Left forelimb (tissue), 1 donor: ENCODE results near the gene PKD1.
A peak's percentile ranks its signal among the peaks of the same experiment; 100 is the strongest.

Source experiments
- DNase-seq: peaks from one replicate; pipeline ENCODE4 v3.0.0-alpha.2; 2018; ENCODE audit warnings: low spot score

PKD1 gene

DNA sequence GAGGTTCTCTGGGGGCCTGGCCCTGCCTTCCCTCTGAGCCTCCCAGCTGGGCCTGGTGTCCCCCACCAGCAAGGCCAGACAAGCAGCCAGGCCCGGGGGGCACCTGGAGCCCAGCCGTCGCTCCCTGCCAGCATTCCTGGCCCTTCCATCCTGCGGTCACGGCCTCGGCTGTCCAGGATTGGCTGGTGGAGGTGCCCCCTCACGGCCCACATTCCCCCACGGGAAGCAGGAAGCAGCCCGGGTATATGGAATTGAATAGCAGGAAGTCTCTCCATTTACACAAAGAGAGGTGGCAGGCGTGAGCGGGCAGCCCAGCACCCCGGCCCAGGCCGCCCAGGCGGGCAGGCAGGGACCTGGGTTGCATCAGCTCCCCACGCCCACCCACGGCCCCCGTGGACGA is 34.4 kb upstream of the PKD1 start:
- DNase-seq: no peak

DNA sequence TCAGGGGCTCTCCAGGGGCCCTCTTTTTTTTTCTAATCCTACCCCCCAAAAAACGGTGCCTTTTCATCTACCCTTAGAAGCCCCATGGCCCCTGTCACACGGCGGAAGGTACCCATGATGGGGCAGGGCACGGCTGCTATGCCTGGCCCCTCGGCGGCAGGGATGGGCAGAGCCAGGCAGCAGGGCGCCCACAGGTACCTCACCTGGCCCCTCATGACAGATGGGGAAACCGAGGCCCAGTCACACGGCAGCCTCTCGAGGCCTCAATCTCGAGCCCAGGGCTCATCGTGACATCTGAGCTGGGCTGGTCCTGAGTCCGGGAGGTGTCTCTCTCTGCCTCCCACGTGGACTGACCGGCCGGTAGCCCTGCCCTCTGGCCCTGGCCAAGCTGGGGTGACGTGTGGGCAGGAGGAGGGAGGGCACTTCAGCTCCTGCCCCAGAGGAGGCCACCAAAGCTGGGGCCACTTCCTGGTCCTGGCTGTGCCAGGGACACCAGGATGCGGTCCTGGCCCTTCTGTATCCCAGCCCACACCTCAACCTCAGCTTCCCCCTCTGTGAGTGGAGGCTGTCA is 31.5 kb upstream of the PKD1 start:
- DNase-seq: no peak

DNA sequence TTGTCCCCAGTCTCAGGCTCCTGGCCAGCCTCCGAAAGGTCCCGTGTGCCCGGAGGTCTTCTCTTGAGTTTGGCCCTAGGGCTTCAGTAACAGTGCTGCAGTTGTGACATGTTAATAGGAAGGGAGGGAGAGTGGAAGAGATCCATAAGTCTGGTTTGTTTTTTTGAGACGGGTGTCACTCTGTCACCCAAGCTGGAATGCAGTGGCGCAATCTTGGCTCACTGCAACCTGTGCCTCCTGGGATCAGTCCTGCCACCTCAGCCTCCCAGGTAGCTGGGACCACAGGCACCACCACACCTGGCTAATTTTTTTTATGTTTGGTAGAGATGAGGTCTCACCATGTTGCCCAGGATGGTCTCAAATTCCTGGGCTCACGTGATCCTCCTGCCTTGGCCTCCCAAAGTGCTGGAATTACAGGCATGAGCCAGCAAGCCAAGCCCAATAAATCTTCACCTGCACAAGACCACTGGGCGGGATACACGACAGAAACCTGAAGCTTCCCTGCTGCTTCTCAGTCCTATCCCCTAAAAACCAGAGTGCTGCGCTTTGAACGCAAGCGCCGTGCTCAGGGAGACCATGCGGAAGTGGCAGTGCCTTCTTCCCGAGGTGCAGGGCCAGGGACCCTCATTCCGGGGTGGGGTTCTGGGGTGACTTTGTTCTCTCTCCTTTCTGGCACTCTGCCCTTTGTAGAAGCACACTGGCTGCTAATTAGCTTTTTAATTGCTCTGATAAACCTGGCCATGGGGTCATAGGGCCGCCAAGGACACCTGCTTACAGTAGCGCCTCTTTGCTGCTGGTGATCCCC is 30.8 kb upstream of the PKD1 start:
- DNase-seq: no peak

DNA sequence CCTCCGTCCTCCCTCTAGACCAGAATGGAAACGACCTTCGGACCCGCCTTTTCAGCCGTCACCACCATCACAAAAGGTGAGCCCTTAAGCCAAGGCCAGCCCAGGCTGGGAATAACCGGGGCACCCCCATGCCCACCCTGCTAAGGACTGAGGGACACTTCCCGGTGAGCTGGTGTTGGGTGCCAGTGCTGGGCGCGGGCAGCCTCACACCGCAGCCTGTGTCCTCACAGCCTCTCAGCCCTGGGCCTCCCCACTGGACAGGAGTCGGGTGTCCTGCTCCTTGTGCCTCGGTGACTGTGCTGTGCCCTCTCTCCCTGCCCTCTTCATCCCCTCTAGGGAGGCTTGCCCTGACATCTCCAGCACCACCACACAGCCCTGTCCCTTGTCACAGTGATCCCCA is 30.2 kb upstream of the PKD1 start:
- no peak for DNase-seq

DNA sequence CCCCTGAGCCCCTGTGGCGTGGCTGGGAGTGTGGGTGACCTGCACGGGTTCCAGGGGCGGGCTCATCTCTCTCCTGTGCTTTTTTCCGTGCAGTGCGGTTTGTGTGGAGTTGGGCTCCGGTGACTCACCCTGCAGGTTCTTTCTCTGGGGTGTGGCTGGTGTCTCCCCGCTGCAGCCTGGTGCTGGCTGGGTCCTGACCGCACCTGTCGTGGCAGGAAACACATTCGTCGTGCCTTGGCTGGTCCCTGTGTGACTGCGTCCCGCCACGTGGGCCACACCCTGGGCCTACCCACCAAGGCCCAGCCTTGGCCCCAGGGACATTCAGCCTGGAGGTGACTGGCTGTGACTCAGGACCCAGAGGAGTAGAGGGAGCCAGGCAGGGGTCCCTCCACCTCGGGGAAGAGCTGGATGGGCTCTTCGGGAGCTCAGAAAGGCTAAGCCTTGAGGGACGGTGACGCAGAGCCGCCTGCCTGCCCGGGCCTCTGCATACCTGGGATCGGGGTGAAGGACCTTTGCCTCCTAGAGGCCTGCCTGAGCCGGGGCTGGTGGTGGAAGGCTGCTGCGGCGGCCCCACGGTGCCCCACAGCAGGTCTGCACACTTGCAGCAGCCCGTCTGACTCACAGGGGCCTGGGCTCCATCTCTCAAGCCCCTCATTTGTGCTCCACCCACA is 27.6 kb upstream of the PKD1 start:
- no peak for DNase-seq

DNA sequence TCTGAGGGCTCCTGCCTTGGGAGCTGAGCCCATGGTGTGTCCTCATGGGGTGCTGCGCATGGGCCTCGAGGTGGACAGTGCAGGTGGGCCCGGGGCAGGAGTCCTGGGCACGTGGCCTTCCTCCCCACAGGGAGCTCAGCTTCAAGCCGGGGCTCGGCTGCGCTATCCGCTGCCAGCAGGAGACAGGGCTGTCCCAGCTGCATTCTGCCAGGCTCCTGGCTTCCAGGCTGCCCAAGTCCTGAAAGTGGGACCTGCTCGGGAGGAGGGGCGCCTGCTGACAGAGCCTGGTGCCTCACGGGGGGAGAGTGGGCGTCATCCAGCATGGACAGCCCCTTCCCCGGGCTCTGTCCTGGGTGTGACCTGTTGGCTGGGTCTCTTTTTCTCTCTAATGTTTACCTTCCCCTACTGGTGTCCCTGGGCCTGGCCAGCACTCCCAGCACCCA is 27.0 kb upstream of the PKD1 start:
- no peak for DNase-seq

DNA sequence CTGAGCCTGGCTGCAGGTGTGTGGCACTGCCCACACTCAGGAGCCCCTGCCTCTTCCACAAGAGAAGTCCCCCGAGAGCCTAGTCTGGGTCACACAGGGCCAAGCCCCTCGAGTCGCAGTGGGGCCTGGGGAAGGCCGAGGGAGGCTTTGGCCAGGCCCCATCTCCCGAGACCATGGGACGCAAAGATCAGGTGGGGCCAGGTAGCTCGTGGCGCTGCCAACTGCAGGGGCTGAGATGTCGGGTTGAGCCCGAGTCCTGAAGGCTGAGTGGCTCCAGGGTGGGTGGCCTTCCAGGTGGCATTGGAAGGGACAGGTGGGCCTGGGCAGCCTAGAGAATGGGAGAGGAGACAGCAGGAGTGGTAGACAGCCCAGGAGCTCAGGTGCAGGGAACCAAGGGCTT is 26.2 kb upstream of the PKD1 start:
- no peak for DNase-seq

DNA sequence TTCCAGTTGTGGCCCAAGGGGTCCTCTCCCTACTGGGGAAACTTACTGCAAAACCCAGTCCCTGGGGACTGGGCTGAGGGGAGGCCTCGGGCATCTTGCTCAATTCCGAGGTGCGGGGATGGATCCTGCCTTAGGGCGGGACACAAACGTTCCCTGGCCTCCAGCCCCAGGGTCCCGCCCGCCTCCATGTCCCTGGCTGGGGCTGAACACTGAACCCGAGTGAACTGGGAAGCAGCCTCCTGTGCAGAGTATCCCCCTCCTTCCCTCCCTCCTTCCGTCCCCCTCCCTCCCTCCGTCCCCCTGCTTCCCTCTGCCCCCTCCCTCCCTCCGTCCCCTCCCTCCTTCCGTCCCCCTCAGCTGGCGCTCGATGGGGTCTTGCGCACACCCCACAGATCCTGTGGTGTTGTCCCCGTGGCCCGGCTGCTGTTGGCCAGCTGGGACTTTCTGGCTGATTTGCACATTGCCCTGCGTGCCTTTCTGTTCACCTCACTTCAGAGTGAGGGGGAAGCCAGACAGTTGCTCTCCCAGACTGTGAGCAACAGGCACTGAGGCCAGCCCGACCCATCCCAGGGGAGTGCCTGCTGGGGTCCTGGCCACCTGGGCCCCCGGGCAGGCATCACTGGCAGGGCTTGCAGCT is 25.3 kb upstream of the PKD1 start:
- DNase-seq: no peak

DNA sequence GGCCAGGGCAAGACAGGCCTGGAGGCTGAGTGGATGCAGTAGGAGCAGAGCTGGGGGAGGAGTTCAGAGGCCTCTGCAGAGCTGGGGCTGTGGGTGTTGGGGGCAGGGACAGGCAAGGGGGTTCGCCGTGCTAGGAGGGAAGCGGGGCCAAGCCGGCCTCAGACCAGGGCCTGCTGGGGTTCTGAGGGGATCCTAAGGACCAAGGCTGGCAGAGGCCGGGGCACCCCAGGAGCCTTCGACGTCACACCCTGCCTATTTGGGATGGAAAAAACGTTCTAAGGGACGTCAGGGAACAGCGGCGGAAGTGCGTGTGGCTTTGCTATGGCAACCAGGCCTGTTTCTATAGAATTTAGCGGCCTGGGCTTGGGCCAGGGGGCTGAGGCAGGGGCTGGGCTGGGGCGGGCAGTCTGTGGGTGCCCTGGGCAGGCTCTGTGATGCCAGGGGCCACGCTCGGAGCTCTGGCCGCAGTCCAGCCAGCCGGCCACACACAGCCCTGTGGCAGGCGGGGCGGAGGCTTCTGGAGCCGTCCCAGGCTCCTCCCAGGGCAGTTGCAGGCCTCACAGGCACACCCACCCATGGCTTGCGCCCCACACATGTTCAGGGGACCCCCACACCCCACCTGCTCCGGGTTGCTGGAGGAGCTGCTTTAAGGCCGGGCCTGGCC is 23.6 kb upstream of the PKD1 start:
- DNase-seq: peak; percentile 84

DNA sequence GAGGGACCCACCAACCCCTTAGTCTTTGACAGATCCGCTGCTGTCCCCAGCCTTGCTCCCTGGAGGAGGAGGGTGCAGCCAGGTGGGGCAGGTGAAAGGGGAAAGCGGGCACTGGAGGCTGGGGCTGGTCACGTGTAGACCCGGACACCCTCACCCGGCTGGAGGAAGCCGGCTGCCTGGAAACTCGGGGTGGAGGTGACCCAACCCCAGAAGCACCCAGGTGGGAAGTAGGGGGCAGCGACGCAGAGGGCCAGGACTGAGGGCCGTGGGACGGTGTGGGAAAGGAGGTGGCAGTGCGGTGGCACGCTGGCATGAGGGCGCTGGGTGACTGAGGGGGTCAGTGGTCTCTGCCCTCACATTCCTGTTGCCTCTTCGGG is 22.6 kb upstream of the PKD1 start:
- no peak for DNase-seq

DNA sequence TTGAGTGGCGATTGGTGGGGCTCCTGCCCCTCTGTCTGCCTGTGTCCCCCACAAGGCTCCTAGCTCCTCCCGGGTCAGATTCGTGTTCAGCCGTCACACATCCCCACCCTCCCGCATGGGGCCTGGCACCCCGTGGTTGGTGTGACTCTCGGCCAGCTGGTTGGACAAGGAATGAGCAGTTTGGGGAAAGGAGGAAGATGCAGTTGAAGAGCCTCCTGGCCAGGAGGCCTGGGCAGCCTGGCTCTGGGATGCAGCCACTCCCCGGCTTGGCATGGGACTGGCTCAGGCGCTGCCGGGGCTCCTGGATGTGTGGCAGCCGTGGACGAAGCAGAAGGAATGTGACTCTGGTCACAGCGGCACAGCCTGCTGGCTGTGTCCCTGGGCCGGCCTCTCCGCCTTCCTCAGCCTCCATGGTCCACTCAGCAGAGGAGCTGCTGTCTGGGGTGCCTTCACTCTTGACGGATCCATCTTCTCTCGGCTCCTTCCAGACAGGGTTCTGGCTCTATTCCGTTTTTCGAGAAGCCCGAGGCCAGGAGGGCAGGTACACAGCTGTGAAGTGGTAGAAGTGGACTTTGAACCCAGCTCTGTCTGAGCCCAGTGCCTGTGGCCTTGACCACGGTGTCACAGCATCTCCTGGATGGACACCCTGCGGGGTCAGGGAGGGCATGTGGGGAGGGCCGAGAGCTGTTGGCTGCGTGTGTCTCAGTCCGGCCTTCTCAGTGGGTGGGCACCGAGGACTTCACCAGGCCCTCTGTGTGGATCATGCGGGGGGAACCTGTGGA is 22.0 kb upstream of the PKD1 start:
- no peak for DNase-seq

DNA sequence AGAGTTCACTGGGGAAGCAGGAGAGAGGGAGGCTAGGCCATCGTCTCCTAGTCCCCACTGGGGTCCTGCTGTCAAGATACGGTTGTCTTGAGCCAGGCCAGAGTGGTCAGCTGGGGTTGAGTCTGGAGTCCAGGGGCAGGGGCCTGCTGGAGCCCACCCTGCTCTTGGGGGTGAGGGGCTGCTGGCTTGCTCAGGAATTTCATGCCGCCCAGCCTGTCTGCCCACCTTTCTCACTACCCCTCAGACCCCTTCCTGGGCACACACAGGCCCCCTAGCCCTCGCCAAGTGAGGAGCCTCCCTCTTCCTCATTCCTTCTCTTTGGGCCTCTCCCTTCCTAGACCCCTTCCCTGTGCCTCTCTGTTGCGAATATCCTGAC is 21.1 kb upstream of the PKD1 start:
- no peak for DNase-seq

DNA sequence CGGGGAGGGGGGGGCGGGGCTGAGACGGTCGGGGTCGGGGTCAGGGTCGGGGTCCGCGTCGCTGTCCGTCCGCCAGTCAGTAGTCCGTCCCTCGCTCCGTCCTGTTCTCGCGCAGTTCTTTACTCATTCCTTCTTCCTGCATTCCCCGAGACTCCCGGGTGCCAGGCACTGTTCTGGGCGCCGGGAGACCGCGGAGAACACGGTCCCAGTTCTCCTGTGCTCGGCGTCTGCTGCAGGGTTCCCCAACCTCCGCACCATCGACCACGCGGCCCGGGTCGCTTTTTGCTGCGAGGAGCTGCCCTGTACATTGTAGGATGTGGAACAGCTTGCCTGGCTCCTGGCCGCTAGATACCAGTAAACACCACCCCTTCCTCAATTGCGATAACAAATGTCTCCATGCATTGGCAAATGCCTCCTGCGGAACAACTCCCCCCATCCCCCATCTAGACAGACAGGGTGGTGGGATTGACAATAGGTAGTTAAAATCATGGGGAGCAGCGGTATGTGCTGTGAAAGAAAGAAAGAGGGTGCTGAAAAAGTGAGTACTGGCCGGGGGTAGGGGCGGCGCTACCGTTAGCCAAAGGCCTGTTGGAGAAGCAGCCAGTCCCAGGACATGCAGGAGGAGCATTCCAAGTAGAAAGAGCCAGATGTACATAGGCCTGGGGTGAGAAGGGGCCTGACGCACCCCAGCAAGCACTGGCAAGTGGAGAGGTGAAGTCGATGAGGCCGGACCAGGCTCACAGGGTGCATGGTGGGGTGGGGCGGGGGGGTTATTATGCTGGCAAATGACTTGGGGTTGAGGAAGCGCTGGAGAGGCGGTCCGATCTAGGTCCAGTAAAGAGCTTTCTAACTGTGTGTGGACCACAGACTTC is 20.5 kb upstream of the PKD1 start:
- no peak for DNase-seq

DNA sequence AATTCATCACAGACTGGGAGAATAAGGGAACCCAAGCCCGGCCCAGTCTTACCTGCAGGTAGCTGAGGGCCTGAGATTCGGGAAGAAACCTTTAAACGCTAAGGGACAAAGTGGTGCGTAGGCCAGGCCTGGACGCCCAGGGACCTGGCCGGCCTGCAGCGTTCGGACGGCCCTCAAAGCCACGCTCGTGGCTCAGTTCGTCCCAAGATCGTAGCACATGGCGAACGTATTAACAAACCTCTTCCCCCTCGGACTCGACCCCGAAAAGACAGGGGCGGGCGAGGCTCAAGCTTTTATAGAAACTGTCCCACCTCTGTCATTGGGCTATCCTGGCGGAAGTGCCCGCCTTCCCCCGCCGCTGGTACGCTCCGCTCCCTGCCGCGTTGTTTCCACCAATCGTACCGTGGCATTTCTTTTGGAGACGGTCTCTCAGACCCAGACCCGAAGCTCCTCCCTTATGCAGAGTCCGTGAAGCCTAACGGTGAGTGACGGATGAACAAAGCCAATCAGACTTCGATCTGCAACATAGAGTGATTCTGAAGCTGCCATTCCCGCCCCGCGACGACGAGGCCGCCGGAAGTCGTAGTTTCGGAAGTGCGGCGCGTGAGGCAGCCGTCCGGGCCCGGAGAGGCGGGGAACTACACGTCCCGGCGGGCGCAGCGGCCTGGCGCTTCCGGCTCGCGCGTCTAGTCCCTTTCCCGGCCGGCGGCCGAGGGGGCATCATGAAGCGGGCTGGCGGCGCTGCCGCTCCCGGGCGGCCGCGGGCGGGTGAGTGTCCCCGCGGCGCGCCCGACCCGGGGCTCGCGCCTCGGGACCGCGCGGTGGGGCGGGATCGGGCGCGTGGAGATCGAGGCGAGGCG is 19.6 kb upstream of the PKD1 start, which contains the start of gene TRAF7:
TRAF7 (plus strand) TSS at position 692 of the 860 bp plus-strand sequence. CDS start 8,139 bp downstream, outside the sequence.
- DNase-seq: peak; percentile 98

DNA sequence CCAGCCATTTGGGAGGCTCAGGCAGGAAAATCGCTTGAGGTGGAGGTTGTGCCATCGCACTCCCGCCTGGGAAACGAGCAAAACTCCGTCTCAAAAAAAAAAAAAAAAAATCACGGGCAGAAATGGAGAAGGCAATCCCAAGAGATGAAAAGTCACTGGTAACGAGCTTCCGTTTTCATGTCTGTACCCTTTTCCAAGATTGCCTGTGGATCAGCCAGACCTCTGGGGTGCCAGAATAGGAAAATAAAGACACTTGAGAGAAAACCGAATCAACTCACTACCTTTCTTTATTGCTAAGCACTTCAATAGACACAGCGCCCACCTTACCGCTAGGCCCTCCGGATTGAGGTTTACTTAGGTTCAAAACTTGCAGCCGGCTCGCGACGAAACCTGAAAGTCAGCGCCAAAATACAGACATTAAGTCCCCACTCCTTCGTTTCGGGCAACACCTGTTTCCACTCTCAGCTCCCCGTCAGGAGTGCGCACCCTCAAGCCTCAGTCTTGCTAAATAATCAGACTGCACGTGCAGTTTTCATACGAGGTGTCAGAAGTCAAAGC is 18.9 kb upstream of the PKD1 start:
- no peak for DNase-seq

DNA sequence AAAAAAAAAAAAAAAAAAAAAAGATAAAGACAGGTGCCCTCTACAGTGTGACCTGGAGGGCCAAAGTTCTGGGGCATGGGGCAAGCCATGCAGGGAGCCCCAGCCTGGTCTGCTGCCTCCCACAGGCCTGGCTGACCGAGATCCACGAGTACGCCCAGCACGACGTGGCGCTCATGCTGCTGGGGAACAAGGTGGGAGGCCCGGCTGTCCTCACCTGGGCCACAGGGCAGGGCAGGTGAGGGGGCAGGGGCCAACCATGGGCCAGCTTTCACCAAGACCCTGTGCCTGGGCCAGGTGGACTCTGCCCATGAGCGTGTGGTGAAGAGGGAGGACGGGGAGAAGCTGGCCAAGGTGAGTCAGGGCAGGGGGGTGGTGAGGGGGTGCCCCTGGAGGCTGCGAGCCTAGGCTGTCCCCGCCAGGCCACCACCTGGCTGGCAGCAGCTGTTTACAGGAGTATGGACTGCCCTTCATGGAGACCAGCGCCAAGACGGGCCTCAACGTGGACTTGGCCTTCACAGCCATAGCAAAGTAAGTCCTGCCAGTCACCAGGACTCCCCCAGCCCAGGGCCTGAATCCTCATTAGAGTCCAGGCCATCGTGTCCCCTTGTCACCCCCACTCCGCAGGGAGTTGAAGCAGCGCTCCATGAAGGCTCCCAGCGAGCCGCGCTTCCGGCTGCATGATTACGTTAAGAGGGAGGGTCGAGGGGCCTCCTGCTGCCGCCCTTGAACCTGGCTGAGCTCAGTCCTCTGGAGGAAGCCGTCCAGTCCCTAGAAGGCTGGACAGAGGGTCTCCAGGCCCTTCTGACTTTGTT is 17.2 kb upstream of the PKD1 start:
- no peak for DNase-seq

DNA sequence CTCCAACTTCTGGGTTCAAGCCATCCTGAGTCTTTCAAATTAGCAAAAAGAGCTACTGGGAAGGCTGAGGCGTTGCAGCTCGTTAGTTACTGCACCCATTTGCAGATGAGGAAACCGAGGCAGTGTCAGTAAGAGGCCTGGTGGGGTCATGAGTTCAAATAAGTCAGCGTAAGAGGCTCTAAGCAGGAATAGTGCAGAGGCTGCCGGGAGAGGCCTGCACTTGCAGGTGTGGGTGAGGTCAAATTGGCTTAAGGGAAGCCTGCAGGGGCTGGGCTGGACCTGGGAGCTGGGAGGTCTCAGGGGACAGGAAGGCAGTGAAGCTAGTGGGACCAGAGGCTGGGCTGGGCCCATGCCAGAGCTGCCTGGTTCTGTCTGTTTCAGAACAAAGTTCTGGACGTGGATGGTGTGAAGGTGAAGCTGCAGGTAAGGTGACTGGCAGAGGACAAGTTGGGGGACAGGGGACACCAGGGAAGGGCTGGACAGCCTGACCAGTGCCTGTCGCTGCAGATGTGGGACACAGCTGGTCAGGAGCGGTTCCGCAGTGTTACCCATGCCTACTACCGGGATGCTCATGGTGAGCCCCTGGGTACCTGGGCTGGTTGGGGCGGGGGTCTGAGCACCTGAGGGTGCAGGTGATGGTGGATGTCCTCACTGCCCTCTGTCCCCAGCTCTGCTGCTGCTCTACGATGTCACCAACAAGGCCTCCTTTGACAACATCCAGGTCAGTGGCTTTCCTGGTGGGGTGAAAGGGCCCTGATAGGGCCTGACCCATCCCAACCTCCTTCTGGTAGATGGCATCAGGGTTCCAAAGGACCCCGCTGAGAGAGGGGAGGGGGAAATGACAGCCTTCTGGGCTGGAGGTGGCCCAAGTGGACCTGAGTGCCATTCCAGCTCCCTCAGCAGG is 15.7 kb upstream of the PKD1 start:
- DNase-seq: no peak
